CD4-positive, alpha-beta T cell treated with Interleukin-17A for 4 hours (primary cell): ENCODE results near the gene COA1.
A peak's percentile ranks its signal among the peaks of the same experiment; 100 is the strongest.
"Not testable (repeated sequence)": the region's sequence is repeated elsewhere in the genome, so short reads cannot be mapped to it uniquely, and the experiment has no call there.

ENCODE experiments used
- DNase-seq: peaks from one replicate; pipeline ENCODE4 v3.0.0-alpha.2; 2020; ENCODE audit warnings: mixed read lengths

The COA1 gene

DNA sequence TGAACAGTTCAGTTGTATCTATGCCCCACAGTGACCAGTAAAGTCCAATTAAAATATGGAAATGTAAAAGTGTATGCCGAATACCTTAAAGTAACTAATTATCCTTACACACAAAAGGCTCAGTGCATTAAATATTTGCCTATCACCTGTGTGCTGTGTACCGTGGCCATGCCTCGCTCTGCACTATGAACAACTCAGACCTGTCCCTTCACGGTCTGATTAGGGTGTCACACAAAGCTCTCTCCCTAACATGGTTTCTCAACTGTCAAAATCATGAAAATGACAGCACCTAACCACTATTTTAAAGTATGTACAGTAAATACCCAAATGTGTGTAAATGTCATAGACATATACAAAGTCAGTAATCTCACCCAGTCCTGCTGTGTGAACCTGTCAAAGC, 103.3 kb downstream of the COA1 start:
- no peak for DNase-seq

- DNase-seq, result peak; percentile 63
These were observed 103.9 kb downstream of the COA1 start for GRCh38 chr7:43625453-43625852.

GRCh38 chr7:43624156-43624555, 105.2 kb downstream of the COA1 start:
- no peak for DNase-seq

GRCh38 chr7:43621729-43622448, 107.4 kb downstream of the COA1 start:
- DNase-seq, result no peak

- DNase-seq, result no peak
These were observed 109.9 kb downstream of the COA1 start for GRCh38 chr7:43619213-43620012.

- no peak for DNase-seq
These were observed 111.2 kb downstream of the COA1 start for GRCh38 chr7:43618073-43618472.

DNA sequence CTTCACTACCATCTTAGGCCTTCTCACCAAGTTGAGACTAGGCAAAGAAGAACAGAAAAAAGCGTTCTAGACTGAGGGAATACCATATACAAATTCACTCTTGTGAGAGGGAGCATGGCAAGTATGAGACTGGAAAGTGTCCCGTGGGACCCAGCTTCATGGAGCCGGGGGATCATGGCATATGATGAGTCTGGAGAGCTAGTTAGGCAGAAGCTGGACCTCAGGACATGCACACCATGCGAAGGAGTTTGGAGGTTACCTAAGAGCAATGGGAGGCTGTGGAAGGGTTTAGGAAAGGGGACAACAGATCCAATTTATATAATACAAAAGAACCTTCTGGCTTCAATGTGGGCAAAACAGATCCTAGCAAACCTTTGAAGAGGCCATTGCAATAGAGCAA, 112.3 kb downstream of the COA1 start:
- no peak for DNase-seq

GRCh38 chr7:43615558-43616145, 113.7 kb downstream of the COA1 start:
- DNase-seq, result no peak

DNA sequence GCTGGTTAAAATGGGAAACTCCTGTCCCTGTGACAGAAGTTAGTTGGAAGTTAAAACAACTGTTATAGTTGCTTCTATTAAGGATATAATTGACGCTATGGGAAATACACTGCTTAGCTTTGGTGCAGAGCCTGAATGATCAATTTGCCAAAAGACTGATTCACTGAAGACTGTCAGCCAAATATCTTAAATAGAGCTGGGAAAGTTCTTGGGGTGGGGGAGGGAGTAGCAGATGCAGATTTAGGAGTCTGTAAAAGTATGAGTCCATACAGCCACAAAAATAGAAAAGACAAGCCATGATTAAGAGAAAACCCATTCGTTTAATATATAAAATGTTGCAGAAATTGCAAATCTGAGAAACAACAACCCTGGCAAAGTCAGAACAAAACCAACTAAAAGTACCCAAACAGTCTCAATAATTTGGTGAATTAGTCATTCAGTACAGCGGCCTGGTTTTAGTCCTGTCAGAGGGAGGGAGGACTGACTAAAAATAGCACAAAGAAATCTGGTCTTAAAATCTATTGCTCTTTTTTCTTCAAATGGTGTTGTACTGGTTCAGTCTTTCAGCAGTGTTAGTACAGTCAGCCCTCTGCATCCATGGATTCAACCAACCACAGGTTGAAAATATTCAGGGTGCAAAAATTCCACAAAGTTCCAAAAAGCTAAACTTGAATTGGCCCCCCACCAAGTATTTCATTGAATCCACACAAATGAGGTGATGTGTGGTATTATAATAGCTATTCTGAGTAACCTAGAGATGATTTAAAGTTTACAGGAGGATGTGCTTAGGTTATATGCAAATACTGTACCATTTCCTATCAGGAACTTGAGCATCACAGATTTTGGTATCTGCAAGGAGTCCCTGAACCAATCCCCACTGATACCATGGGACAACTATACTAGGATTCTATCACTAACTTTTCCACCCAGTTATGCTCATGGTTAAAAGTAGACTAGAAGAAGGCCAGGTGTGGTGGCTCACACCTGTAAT, 116.4 kb downstream of the COA1 start:
- DNase-seq, result no peak

DNA sequence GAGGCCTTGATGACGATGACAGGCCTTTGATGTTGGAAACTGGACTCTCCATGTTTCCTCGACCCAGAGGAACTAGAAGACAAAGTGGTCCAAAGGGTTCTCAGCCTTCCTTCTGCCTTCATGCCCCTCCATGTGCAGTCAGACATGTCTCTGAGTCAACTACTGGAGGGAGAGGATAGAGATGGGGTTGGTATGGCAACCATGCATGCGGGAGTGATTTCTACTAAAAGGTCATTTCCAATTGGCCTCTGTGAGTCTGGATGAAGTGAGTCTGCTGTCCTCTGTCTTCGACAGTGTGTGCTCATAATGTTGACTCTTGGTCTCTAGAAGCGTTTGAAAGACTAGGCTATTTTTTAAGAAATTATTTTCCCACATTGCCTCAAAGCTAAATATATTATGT, 117.2 kb downstream of the COA1 start:
- DNase-seq, result no peak

- DNase-seq, result no peak
These were observed 120.2 kb downstream of the COA1 start for GRCh38 chr7:43609097-43609496.

- no peak for DNase-seq
These were observed 125.1 kb downstream of the COA1 start for GRCh38 chr7:43604251-43604650.

DNA sequence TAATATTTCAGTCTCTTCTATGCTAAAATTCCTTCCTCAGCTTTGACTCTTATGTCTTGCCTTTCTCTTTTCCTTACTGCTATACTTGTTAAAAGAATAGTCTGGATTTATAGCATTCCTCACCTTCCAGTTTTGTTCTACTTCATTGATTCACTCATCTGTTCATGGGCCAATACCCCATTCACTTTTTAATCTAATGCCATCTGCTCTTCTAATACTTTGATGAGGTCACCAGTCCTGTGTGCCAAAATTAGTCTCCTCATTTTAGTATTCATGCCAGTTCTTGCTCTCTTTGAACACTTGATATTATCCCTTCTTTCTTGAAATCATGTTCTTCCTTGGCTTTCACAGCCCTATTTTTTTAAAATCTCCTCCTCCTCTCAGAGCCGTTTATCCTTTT, 127.1 kb downstream of the COA1 start:
- DNase-seq, result no peak

- DNase-seq, result no peak
These were observed 129.3 kb downstream of the COA1 start for GRCh38 chr7:43600056-43600455.

DNA sequence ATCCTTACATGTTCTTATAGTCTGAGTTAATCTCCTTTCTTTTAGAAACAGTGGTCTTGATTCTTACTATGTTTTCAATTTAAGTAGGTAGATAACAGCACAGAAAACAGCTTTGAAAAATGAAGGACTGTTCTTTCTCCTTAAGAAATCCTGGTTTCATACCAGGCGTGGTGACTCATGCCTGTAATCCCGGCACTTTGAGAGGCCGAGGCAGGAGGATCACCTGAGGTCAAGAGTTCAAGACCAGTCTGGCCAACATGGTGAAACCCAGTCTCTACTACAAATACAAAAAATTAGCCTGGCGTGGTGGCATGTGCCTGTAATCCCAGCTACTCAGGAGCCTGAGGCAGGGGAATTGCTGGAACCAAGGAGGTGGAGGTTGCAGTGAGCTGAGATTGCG, 132.9 kb downstream of the COA1 start:
- DNase-seq, result not testable (repeated sequence)

DNA sequence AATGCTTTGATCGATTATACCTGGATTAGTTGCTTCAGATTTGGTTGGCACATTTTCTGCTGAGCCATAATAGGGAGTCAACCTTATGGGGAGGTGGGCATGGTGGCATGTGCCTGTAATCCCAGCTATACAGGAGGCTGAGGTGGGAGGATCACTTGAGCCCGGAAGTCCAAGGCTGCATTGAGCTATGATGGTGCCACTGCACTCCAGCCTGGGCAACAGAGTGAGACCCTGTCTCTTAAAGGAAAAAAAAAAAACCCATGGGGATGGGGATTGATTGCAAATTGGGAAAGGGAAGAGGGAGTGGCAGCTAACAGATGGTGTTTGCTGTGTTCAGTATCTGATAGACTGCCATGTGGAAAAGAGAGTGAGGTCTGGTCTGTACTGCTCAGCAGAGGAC, 135.3 kb downstream of the COA1 start:
- no peak for DNase-seq

- DNase-seq, result no peak
These were observed 136.3 kb downstream of the COA1 start for GRCh38 chr7:43593010-43593409.

DNA sequence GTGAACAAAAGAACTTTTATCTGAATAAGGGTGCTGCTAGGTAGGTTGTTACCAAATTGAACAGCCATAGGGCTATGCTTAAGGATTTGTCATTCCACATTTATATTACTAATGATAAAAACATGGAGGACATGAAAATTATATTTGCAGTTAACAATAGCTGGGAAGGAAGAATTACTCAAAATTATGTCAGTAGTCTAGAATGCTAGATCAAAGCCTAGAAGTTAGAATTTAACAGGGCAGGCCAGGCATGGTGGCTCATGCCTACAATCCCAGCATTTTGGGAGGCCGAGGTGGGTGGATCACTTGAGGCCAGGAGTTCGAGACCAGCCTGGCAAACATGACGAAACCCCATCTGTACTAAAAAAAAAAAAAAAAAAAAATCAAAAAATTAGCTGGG, 137.0 kb downstream of the COA1 start:
- DNase-seq, result no peak

DNA sequence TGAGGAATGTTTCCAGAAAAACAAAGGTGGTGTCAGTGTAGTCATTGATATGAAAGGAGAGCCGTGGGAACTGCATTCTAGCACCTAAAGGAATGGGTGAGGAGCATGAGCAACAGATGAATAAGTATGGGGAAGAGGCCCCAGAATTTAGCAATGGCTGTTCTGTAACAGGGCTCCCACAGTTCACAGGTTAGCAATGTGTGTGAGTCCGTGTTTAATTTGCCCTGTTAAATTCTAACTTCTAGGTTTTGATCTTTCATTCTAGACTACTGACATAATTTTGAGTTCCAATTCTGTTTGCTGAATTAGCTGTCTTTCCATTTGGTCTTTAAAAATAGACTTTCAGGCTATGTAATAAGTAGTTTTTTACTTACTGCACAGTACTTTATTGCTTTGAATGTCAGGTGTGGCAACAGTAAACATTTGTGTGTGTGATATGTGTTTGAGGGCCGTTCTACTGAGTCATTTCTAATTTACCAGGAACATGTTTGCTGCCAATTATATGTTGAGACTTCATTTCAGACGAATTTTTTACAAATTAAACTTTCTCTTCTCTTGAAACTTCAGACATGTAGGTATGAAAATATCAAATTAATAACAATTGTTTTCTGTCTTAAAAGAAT, 137.7 kb downstream of the COA1 start:
- DNase-seq, result no peak

DNA sequence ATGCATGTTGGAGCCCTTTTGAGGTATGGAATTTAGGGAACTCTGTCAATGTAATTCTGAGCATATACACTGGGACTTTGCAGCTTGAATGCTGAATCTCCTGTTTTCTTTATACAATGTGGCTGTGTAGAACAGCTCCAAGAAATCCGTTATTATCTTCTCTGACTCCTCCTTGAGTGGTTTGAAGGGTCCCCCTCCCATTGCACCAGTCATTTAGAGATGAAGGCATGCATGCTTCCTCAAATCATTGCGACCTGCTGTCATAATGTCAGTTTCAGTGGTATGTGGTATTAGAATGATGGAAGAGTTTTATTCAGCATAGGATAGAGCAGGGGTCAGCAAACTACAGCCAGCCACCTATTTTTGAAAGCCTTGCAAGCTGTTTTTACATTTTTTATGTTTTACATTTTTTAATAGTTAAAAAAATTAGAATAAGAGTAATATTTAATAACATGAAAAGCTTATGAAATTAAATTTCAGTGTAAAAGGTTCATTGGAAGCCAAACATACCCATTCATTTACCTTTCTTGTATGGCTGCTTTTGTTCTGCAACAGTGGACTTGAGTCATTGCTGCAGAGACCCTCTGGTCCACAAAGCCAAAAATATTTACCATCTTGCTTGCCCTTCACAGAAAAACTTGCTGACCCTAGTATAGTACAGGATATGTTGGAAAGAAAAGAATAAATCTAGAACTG, 138.3 kb downstream of the COA1 start:
- no peak for DNase-seq

DNA sequence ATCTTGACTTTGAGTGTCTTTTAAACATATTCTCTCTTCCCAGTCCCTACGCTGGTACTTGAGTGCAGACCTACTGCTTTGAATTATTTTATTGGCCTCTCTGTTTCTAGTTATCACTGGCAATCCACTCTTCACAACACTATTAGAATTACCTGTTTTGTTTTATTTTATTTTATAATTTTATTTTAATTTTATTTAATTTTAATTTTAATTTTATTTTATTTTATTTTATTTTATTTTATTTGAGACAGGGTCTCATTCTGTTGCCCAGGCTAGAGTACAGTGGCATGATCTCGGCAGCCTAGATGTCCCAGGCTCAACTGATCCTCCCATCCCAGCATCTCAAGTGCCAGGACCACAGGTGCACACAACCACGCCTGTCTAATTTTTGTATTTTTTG, 139.6 kb downstream of the COA1 start:
- no peak for DNase-seq
